Measurements from ENCODE around the gene PTPN14. TPM values are rescaled to one million over a fixed set of nuclear protein-coding genes. Genes with fewer than 3 reads are reported as not detected.

The PTPN14 gene
- total and polyA plus RNA-seq, 2 of the 8 experiments (the other 6 are each of a cell fraction or from before 2014, with no cell fraction given), result 14.4 to 93.6 TPM

GRCh38 chr1:214464445-214465287 lies 86.7 kb downstream of the PTPN14 start:
- H2BK15ac ChIP-seq (ENCODE audit: low read length), result no peak overlapping the region; the same call in 1 of the 2 replicates
- no peak overlapping the region for H4K91ac ChIP-seq (replicated peaks; ENCODE audit: insufficient read length, low read length)
- H3K4me3 ChIP-seq (ENCODE audit: extremely low read depth in 1 of 4, insufficient read depth in 2 of 4, low read depth in 3 of 4, low read length in 4 of 4), result no peak overlapping the region
- H3K4me2 ChIP-seq (ENCODE audit: insufficient read depth in 1 of 2, low read depth in 2 of 2, low read length in 2 of 2), result no peak overlapping the region
- peaks cover 11% of the 10 kb centered on the region; the same call in 1 of the 2 replicates for H3K79me1 ChIP-seq (ENCODE audit: low read depth, low read length)
- H3K23me2 ChIP-seq (ENCODE audit: low read depth, low read length), result peaks cover 4% of the 10 kb centered on the region; the same call in 1 of the 2 replicates
- H2BK5ac ChIP-seq (ENCODE audit: low read depth, low read length), result no peak overlapping the region
- H3K27me3 ChIP-seq (replicated peaks in 1 of 4; ENCODE audit: control insufficient read depth in 3 of 4, extremely low read depth in 1 of 4, insufficient read depth in 3 of 4, low read length in 3 of 4), result no peaks in the 10 kb centered on the region
- 94% methylated on average over 24 of the region's 30 CpGs; no CpG with 5 or more reads in 1 of the 2 experiments for WGBS, 2 experiments (ENCODE audit: extremely low coverage in 1 of 2, insufficient coverage in 1 of 2, insufficient read length in 1 of 2, insufficient replicate concordance in 2 of 2, low coverage in 1 of 2, low lambda C conversion rate in 2 of 2, missing lambda C conversion rate in 1 of 2)
- H3K14ac ChIP-seq (ENCODE audit: insufficient read length), result no peak overlapping the region
- H2BK120ac ChIP-seq (replicated peaks; ENCODE audit: low read depth, low read length), result no peak overlapping the region
- no peak overlapping the region for H3K18ac ChIP-seq (ENCODE audit: extremely low read depth, low read length)
- H4K8ac ChIP-seq (ENCODE audit: extremely low read depth, insufficient read depth, low read length), result no peak overlapping the region
- H2AFZ ChIP-seq (ENCODE audit: low read length), result no peak overlapping the region
- peaks cover 0 to 3% (median 2%) of the 10 kb centered on the region in 4 experiments; a peak in 1 of 8 replicates for H3K36me3 ChIP-seq (ENCODE audit: control insufficient read depth in 2 of 4, insufficient read depth in 4 of 4, low read length in 3 of 4)
- no peak overlapping the region for H3K9ac ChIP-seq (replicated peaks in 1 of 4; ENCODE audit: extremely low read depth in 1 of 4, low read depth in 3 of 4, low read length in 3 of 4)
- peaks cover 0 to 73% of the 10 kb centered on the region in 2 experiments; a peak in 2 of 4 replicates for H3K79me2 ChIP-seq (ENCODE audit: control insufficient read depth in 1 of 2, insufficient read depth in 2 of 2, low read length in 2 of 2)
- H3K4me1 ChIP-seq (replicated peaks in 1 of 4; ENCODE audit: control insufficient read depth in 3 of 4, insufficient read depth in 4 of 4, low read length in 3 of 4), result peaks cover 7 to 15% (median 13%) of the 10 kb centered on the region in 4 experiments
- H3K9me3 ChIP-seq (ENCODE audit: insufficient read depth in 2 of 2, low read depth in 1 of 2, low read length in 1 of 2), result no peaks in the 10 kb centered on the region
- no peak overlapping the region for H2BK12ac ChIP-seq (ENCODE audit: low read depth, low read length)
- DNase-seq (ENCODE audit: low read depth in 1 of 2, low spot score in 2 of 2) (no peak), FAIRE-seq (no peak)
- no peaks in the 10 kb centered on the region for H4K20me1 ChIP-seq (replicated peaks in 1 of 2; ENCODE audit: control insufficient read depth in 1 of 2, insufficient read depth in 2 of 2, low read length in 2 of 2)
- H2BK20ac ChIP-seq (ENCODE audit: low read length), result no peak overlapping the region
- H3K4ac ChIP-seq (replicated peaks; ENCODE audit: insufficient read length, low read depth, low read length), result no peak overlapping the region
- ChIA-PET POLR2A (ENCODE audit: partially characterized antibody) (interaction anchor here (0.7 to 2.0 kb wide), 3 partner anchors 12 to 256 kb away, joined by 3 to 6 read pairs (median 4); partner anchors contain the start of gene PTPN14), CTCF (ENCODE audit: partially characterized antibody) (interaction anchor here (0.7 to 3.3 kb wide), 7 partner anchors 10 to 1807 kb away, joined by 3 to 19 read pairs (median 4); partner anchors contain the start of gene PTPN14)
- no peak overlapping the region for H3K27ac ChIP-seq (ENCODE audit: low read depth, low read length)
- no peak overlapping the region for H4K5ac ChIP-seq (ENCODE audit: insufficient read length, low read depth, low read length)
- no peak overlapping the region for H3K56ac ChIP-seq (replicated peaks; ENCODE audit: insufficient read length, low read depth, low read length)
- H2AK5ac ChIP-seq (ENCODE audit: low read depth, low read length), result no peak overlapping the region
- no peak overlapping the region for H3K23ac ChIP-seq (ENCODE audit: insufficient read length)
- TF ChIP-seq USF2 (IDR thresholded peaks at IDR 0.05; ENCODE audit: low read length) (no peak), BRCA1 (IDR thresholded peaks at IDR 0.05; ENCODE audit: low read depth, low read length) (no peak), PHF8 (conservative IDR thresholded peaks at IDR 0.05; ENCODE audit: low read depth, low read length) (no peak), POLR2AphosphoS5 (IDR thresholded peaks at IDR 0.05; ENCODE audit: low read depth, low read length) (no peak), SP1 (IDR thresholded peaks at IDR 0.05; ENCODE audit: low read depth, low read length) (no peak), NRF1 (IDR thresholded peaks at IDR 0.05; ENCODE audit: low read depth, low read length) (no peak), CHD2 (IDR thresholded peaks at IDR 0.05; ENCODE audit: low read length) (no peak), EP300 (IDR thresholded peaks at IDR 0.05; ENCODE audit: borderline replicate concordance in 1 of 2, low read depth in 2 of 2, low read length in 2 of 2) (no peak), RXRA (IDR thresholded peaks at IDR 0.05; ENCODE audit: insufficient read depth, low read depth, low read length) (no peak), TAF1 (IDR thresholded peaks at IDR 0.05; ENCODE audit: low read depth, low read length) (no peak)
